ENCODE results near the gene SIX3. TPM values are rescaled to one million over a fixed set of nuclear protein-coding genes. Genes with fewer than 3 reads are reported as not detected.
A peak's percentile ranks its signal among the peaks of the same experiment; 100 is the strongest.

SIX3 gene
- total and polyA plus RNA-seq, 3 experiments from 2014 or later, result not detected

DNA sequence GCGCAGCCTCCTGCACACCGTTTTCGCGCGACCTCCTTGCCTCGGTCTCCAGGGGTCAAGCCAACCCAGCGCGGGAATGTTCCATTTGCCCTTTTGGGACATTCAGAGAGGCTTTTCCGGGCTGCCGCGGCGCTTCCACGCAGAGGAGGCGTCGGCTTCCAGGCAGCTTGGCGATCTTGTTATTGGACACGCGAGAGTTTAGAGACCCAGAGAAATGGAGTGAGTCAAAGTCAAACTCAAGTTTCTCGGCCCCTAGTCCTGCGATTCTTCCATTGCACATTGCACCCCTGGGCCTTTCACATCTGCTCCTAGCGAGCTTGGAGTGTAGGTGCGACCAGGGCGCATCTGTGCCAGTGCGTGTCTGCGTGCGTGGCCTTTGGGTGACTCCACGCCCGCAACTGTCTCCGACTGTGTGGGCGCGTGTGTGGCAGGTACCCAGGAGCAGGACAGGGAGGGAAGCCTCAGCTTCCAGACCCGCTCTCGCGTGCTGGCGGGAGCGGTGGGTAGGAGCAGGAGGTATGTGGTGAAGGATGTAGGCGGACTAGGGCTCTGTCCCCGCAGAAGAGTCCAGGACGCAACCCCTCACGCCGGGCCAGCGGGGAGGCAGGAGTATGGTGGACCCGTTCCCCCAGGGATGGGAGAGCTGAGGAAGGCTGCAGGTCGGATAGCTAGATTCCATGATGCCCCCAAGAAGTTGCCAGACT is 13.5 kb downstream of the SIX3 start:
- CTCF ChIA-PET, result interaction anchor here (0.9 to 4.7 kb wide), 15 partner anchors 8 to 1077 kb away, joined by 3 to 37 read pairs (median 5); no protein-coding TSS in a partner anchor

DNA sequence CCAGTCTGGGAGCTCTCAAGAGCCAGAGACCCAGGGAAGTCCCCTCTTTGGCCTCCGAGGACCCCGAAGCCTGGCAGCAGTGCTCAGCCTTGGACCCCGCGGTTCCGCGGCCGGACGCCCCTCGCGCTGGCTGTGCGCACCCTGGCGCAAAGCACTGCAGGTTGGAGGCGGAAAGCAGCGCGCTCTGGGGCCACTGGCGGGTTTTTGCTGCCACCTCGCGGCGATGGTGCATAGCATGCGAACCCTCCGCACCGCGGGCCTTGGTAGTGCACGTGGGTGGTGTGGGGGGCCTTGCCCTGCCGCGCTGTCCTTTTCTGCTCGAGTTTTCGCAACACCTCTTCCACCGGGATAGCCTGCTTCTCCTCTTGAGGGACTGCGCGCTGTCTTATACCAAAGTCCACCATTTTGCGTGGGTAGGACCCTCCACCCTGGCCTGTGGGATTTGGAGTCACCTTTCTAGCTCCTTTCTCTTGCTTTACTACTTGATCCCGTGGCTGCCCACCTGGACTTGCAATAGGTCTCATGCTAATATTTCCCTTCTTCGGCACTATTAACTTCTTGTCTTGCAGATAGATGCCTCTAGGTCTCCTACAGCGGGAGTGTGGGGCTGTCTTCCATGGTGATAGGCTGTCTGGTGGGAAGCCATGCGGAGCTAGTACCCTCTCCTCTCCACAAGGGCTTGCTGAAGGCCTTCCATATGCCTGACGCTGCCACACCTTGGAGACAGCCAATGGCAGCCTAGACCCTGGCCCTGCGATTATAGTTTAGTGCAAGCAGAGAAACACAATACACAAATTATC is 14.3 kb downstream of the SIX3 start:
- H3K4me1 Mint-ChIP-seq, result peaks cover 14 to 32% (median 21%) of the 10 kb centered on the region in 3 donors
- no peak overlapping the region for H3K4me3 ChIP-seq (ENCODE audit: low read length)
- H3K9me3 Mint-ChIP-seq, result no peaks in the 10 kb centered on the region
- no peak overlapping the region for H3K4me3 Mint-ChIP-seq
- H3K36me3 ChIP-seq (ENCODE audit: insufficient read depth, low read length), result no peaks in the 10 kb centered on the region
- peak; percentile 43 to 69 (median 64) for DNase-seq
- H3K9me3 ChIP-seq (ENCODE audit: low read length), result no peaks in the 10 kb centered on the region
- peaks cover 29 to 64% of the 10 kb centered on the region in 2 donors for H3K27me3 Mint-ChIP-seq
- H3K4me1 ChIP-seq (ENCODE audit: insufficient read depth, low read length), result peaks cover 7% of the 10 kb centered on the region
- ChIA-PET POLR2A (no interaction called here), CTCF (interaction anchor here (0.6 to 4.7 kb wide), 19 partner anchors 8 to 1078 kb away, joined by 3 to 37 read pairs (median 4); no protein-coding TSS in a partner anchor)
- no peak overlapping the region for H3K27ac Mint-ChIP-seq
- no peak overlapping the region for H3K27ac ChIP-seq (ENCODE audit: low read depth, low read length)
- H3K36me3 Mint-ChIP-seq, result peaks cover 0 to 3% (median 0%) of the 10 kb centered on the region in 3 donors
- H3K27me3 ChIP-seq (ENCODE audit: insufficient read depth, low read length, poor library complexity, severe bottlenecking), result peaks cover 16% of the 10 kb centered on the region

More for the DNA sequence above, 13.5 kb downstream of the SIX3 start:
- no peaks in the 10 kb centered on the region for H3K9me3 Mint-ChIP-seq
- Histone ChIP-seq H3K27ac (ENCODE audit: low read depth, low read length) (no peak overlapping the region), H3K4me3 (ENCODE audit: low read length) (no peak overlapping the region), H3K36me3 (ENCODE audit: insufficient read depth, low read length) (no peaks in the 10 kb centered on the region), H3K4me1 (ENCODE audit: insufficient read depth, low read length) (peaks cover 7% of the 10 kb centered on the region), H3K27me3 (ENCODE audit: insufficient read depth, low read length, poor library complexity, severe bottlenecking) (peaks cover 16% of the 10 kb centered on the region), H3K9me3 (ENCODE audit: low read length) (no peaks in the 10 kb centered on the region)
- H3K4me3 Mint-ChIP-seq, result peak overlapping the region in 4 of 7 donors; percentile 34 to 41 (median 38)
- H3K4me1 Mint-ChIP-seq, result peaks cover 17 to 36% (median 21%) of the 10 kb centered on the region in 3 donors
- POLR2A ChIA-PET, result no interaction called here
- peak overlapping the region in 1 of 8 donors; percentile 43 for H3K27ac Mint-ChIP-seq
- H3K27me3 Mint-ChIP-seq, result peaks cover 35 to 68% of the 10 kb centered on the region in 2 donors
- no peak for DNase-seq
- peaks cover 0 to 3% (median 0%) of the 10 kb centered on the region in 3 donors for H3K36me3 Mint-ChIP-seq

- POLR2A ChIA-PET, result no interaction called here
- CTCF ChIA-PET, result interaction anchor here (0.6 to 4.7 kb wide), 6 partner anchors 8 to 913 kb away, joined by 4 to 37 read pairs (median 10); no protein-coding TSS in a partner anchor
- no peak for DNase-seq
- Histone ChIP-seq H3K9me3 (ENCODE audit: low read length) (no peaks in the 10 kb centered on the region), H3K4me1 (ENCODE audit: insufficient read depth, low read length) (peaks cover 7% of the 10 kb centered on the region), H3K36me3 (ENCODE audit: insufficient read depth, low read length) (no peaks in the 10 kb centered on the region), H3K4me3 (ENCODE audit: low read length) (no peak overlapping the region), H3K27me3 (ENCODE audit: insufficient read depth, low read length, poor library complexity, severe bottlenecking) (peaks cover 16% of the 10 kb centered on the region), H3K27ac (ENCODE audit: low read depth, low read length) (no peak overlapping the region)
- H3K36me3 Mint-ChIP-seq, result peaks cover 0 to 3% (median 0%) of the 10 kb centered on the region in 3 donors
- H3K9me3 Mint-ChIP-seq, result no peaks in the 10 kb centered on the region
- H3K4me1 Mint-ChIP-seq, result peaks cover 14 to 28% (median 16%) of the 10 kb centered on the region in 3 donors
- H3K4me3 Mint-ChIP-seq, result no peak overlapping the region
- H3K27me3 Mint-ChIP-seq, result peaks cover 24 to 54% of the 10 kb centered on the region in 2 donors
- no peak overlapping the region for H3K27ac Mint-ChIP-seq
These were observed 15.3 kb downstream of the SIX3 start for GRCh38 chr2:44956843-44957242.

GRCh38 chr2:44957656-44958327 is 16.3 kb downstream of the SIX3 start:
- Histone ChIP-seq H3K27ac (ENCODE audit: low read depth, low read length) (no peak overlapping the region), H3K4me1 (ENCODE audit: insufficient read depth, low read length) (peaks cover 7% of the 10 kb centered on the region), H3K27me3 (ENCODE audit: insufficient read depth, low read length, poor library complexity, severe bottlenecking) (peaks cover 12% of the 10 kb centered on the region), H3K4me3 (ENCODE audit: low read length) (no peak overlapping the region), H3K36me3 (ENCODE audit: insufficient read depth, low read length) (no peaks in the 10 kb centered on the region), H3K9me3 (ENCODE audit: low read length) (no peaks in the 10 kb centered on the region)
- H3K4me1 Mint-ChIP-seq, result peaks cover 13 to 22% (median 14%) of the 10 kb centered on the region in 3 donors
- H3K27ac Mint-ChIP-seq, result peak overlapping the region in 1 of 8 donors; percentile 69
- no peaks in the 10 kb centered on the region for H3K9me3 Mint-ChIP-seq
- peaks cover 0 to 3% (median 0%) of the 10 kb centered on the region in 3 donors for H3K36me3 Mint-ChIP-seq
- no peak for DNase-seq
- POLR2A ChIA-PET, result no interaction called here
- CTCF ChIA-PET, result interaction anchor here (0.9 to 4.7 kb wide), 4 partner anchors 23 to 1080 kb away, joined by 3 to 37 read pairs (median 12); no protein-coding TSS in a partner anchor
- no peak overlapping the region for H3K4me3 Mint-ChIP-seq
- H3K27me3 Mint-ChIP-seq, result peaks cover 24 to 53% of the 10 kb centered on the region in 2 donors

DNA sequence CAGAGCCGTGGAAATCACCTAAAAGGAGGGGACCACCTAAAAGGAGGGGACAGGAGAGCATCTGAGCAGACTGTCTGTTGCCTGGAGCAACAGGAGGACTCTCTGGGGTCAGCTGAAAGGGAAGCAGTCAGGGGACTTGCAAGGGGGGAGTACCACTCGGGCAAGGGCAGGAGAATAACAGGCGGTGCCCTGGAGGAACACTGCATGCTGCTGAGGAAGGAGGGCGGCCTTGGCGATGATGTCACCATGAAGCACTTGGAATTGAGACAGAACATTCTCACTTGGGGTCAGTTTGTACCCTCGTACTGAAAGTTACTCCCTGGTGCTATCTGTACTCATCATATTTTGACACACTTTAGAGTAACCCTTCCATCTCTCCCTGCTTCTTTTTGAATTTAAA is 18.4 kb downstream of the SIX3 start:
- no peak for DNase-seq
- Mint-ChIP-seq H3K27ac (peak overlapping the region in 1 of 8 donors; percentile 51), H3K27me3 (peaks cover 12 to 41% of the 10 kb centered on the region in 2 donors), H3K9me3 (no peaks in the 10 kb centered on the region), H3K36me3 (no peaks in the 10 kb centered on the region), H3K4me1 (peaks cover 8 to 11% (median 9%) of the 10 kb centered on the region in 3 donors), H3K4me3 (no peak overlapping the region)
- H3K36me3 ChIP-seq (ENCODE audit: insufficient read depth, low read length), result no peaks in the 10 kb centered on the region
- H3K27ac ChIP-seq (ENCODE audit: low read depth, low read length), result no peak overlapping the region
- H3K4me3 ChIP-seq (ENCODE audit: low read length), result no peak overlapping the region
- peaks cover 7% of the 10 kb centered on the region for H3K4me1 ChIP-seq (ENCODE audit: insufficient read depth, low read length)
- POLR2A ChIA-PET, result no interaction called here
- peaks cover 7% of the 10 kb centered on the region for H3K27me3 ChIP-seq (ENCODE audit: insufficient read depth, low read length, poor library complexity, severe bottlenecking)
- CTCF ChIA-PET, result no interaction called here
- H3K9me3 ChIP-seq (ENCODE audit: low read length), result no peaks in the 10 kb centered on the region

DNA sequence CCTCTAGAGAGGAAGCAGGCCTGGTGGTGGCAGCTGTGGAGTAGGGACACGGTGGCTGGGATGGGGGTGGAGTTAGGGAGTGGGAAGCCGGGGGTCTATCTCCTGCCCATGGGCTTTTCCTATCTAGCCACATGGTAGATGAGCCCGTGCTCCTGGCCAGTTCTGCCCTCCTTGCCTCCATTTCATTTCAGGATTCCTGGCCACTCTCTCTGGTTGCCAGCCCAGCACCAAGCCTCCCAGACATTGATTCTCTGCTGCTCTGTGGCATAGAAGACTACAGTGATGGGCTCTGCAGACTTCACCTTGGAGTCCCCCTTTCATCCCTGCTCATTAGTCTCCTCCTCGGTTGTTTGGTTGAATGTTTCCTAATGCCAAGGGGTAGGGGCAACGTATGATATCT is 19.4 kb downstream of the SIX3 start:
- H3K27ac ChIP-seq (ENCODE audit: low read depth, low read length), result no peak overlapping the region
- DNase-seq, result no peak
- POLR2A ChIA-PET, result no interaction called here
- Mint-ChIP-seq H3K27ac (no peak overlapping the region), H3K4me1 (peaks cover 1 to 2% (median 2%) of the 10 kb centered on the region in 3 donors), H3K36me3 (no peaks in the 10 kb centered on the region), H3K27me3 (peaks cover 18 to 42% of the 10 kb centered on the region in 2 donors), H3K9me3 (no peaks in the 10 kb centered on the region), H3K4me3 (no peak overlapping the region)
- no peak overlapping the region for H3K4me3 ChIP-seq (ENCODE audit: low read length)
- no peaks in the 10 kb centered on the region for H3K4me1 ChIP-seq (ENCODE audit: insufficient read depth, low read length)
- H3K36me3 ChIP-seq (ENCODE audit: insufficient read depth, low read length), result no peaks in the 10 kb centered on the region
- CTCF ChIA-PET, result no interaction called here
- peaks cover 5% of the 10 kb centered on the region for H3K27me3 ChIP-seq (ENCODE audit: insufficient read depth, low read length, poor library complexity, severe bottlenecking)
- no peaks in the 10 kb centered on the region for H3K9me3 ChIP-seq (ENCODE audit: low read length)

- no peaks in the 10 kb centered on the region for H3K4me1 ChIP-seq (ENCODE audit: insufficient read depth, low read length)
- no peaks in the 10 kb centered on the region for H3K36me3 ChIP-seq (ENCODE audit: insufficient read depth, low read length)
- POLR2A ChIA-PET, result no interaction called here
- H3K27me3 ChIP-seq (ENCODE audit: insufficient read depth, low read length, poor library complexity, severe bottlenecking), result peaks cover 10% of the 10 kb centered on the region
- Mint-ChIP-seq H3K4me3 (no peak overlapping the region), H3K27ac (no peak overlapping the region), H3K4me1 (no peaks in the 10 kb centered on the region), H3K27me3 (peaks cover 18 to 43% of the 10 kb centered on the region in 2 donors), H3K36me3 (no peaks in the 10 kb centered on the region), H3K9me3 (no peaks in the 10 kb centered on the region)
- H3K27ac ChIP-seq (ENCODE audit: low read depth, low read length), result no peak overlapping the region
- no peak overlapping the region for H3K4me3 ChIP-seq (ENCODE audit: low read length)
- H3K9me3 ChIP-seq (ENCODE audit: low read length), result no peaks in the 10 kb centered on the region
- CTCF ChIA-PET, result no interaction called here
- DNase-seq, result no peak
These were observed 20.7 kb downstream of the SIX3 start for GRCh38 chr2:44962176-44962695.

Data from CD8-positive, alpha-beta memory T cell (primary cell).